BLaER1 treated with 17β-estradiol and CSF1 and Interleukin-3, amounts not matched to agents 10 nM and 100 nM (cell line): ENCODE data around the gene TRAF7.

ENCODE experiments used
- H3K27ac ChIP-seq, 11 experiments: shearing (Covaris generic); formaldehyde crosslinking; 2 replicates each; pipeline ENCODE4 v1.8.1; 2022
- H3K27me3 ChIP-seq, 11 experiments: shearing (Covaris generic); formaldehyde crosslinking; 2 replicates each; pipeline ENCODE4 v1.8.1; 2022
- H3K36me3 ChIP-seq, 11 experiments: shearing (Covaris generic); formaldehyde crosslinking; 2 replicates each; pipeline ENCODE4 v1.8.1; 2022
- H3K4me1 ChIP-seq, 10 experiments: shearing (Covaris generic); formaldehyde crosslinking; 2 replicates each; pipeline ENCODE4 v1.8.1; 2022
- H3K4me2 ChIP-seq, 11 experiments: shearing (Covaris generic); formaldehyde crosslinking; 2 replicates each; pipeline ENCODE4 v1.8.1; 2022
- H3K4me3 ChIP-seq, 10 experiments: shearing (Covaris generic); formaldehyde crosslinking; 2 replicates each; pipeline ENCODE4 v1.8.1; 2022
- H3K9ac ChIP-seq, 11 experiments: shearing (Covaris generic); formaldehyde crosslinking; 2 replicates each; pipeline ENCODE4 v1.8.1; 2022
- H3K9me3 ChIP-seq, 11 experiments: shearing (Covaris generic); formaldehyde crosslinking; replicated peaks in 1 of 11; 2 replicates each; pipeline ENCODE4 v1.8.1; 2022
- H4K20me1 ChIP-seq, 11 experiments: shearing (Covaris generic); formaldehyde crosslinking; 2 replicates each; pipeline ENCODE4 v1.8.1; 2022
- Cebpa-rat ChIP-seq, 11 experiments: shearing (Covaris generic); IDR thresholded peaks; 2 replicates each; pipeline ENCODE4 v1.8.1; 2022

TRAF7 gene

GRCh38 chr16:2184346-2184745 is 28.8 kb downstream of the TRAF7 start:
- Histone ChIP-seq H3K27ac (peak overlapping the region in 3 of 11 experiments; percentile 31 to 70 (median 57); a peak in 2 of 22 replicates), H3K4me1 (peaks cover 19 to 53% (median 40%) of the 10 kb centered on the region in 10 experiments; a peak in 19 of 20 replicates), H3K4me3 (peak overlapping the region in 2 of 10 experiments; percentile 25 to 57; a peak in 1 of 20 replicates), H3K4me2 (peak overlapping the region; percentile 70 to 93 (median 86)), H3K36me3 (peaks cover 0 to 5% (median 0%) of the 10 kb centered on the region in 11 experiments; a peak in 3 of 22 replicates), H3K9me3 (no peaks in the 10 kb centered on the region), H3K9ac (peak overlapping the region in 5 of 11 experiments; percentile 32 to 66 (median 61); a peak in 4 of 22 replicates), H3K27me3 (no peaks in the 10 kb centered on the region; a peak in 1 of 22 replicates), H4K20me1 (peaks cover 0 to 72% (median 37%) of the 10 kb centered on the region in 11 experiments; a peak in 16 of 22 replicates)
- no peak for TF ChIP-seq Cebpa-rat (IDR thresholded peaks at IDR 0.05)

DNA sequence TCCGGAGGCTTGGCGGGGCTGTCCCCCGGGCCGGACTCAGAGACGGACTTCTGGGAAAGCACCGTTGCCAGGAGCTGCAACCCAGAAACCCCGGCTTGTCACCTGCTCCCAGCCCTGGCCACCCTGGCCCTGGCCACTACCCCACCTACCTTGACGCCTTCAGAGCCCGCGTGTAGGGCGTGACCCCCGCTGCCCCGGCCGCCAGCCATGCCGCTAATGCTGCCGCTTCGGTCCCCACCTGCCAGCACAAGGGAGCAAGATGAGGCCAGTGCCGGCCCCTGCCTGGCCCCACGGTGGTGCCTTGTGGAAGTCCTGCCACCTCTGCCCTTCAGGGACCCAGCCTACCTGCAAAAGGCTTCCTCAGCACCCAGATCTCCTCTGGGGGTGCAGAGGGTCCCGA is 29.4 kb downstream of the TRAF7 start:
- Histone ChIP-seq H3K4me3 (no peak overlapping the region), H3K4me2 (peak overlapping the region in 7 of 11 experiments; percentile 16 to 93 (median 86); a peak in 13 of 22 replicates), H3K9ac (peak overlapping the region in 2 of 11 experiments; percentile 13 to 61; a peak in 1 of 22 replicates), H3K36me3 (peaks cover 0 to 3% (median 0%) of the 10 kb centered on the region in 11 experiments; a peak in 3 of 22 replicates), H3K27me3 (no peaks in the 10 kb centered on the region; a peak in 1 of 22 replicates), H3K9me3 (no peaks in the 10 kb centered on the region), H3K27ac (no peak overlapping the region), H4K20me1 (peaks cover 0 to 66% (median 37%) of the 10 kb centered on the region in 11 experiments; a peak in 16 of 22 replicates), H3K4me1 (peaks cover 19 to 53% (median 40%) of the 10 kb centered on the region in 10 experiments; a peak in 19 of 20 replicates)
- TF ChIP-seq Cebpa-rat (IDR thresholded peaks at IDR 0.05): no peak

DNA sequence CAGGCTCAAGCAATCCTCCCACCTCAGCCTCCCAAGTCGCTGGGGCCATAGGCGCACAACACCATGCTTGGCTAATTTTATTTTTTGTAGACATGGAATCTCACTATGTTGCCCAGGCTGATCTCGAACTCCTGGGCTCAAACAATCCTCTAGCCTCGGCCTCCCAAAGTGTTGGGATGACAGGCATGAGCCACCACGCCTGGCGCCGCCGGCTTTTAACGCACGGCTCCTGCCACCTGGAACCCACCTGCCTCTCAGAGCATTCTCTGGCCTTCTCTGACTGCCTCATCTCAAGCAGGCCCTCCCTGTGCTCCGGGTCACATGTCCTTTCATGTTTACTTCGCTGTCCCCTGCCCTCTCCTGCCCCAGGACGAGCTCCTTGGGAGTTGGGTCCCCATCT is 30.5 kb downstream of the TRAF7 start:
- no peaks in the 10 kb centered on the region for H3K9me3 ChIP-seq
- peak overlapping the region in 1 of 11 experiments; percentile 14; a peak in 1 of 22 replicates for H3K9ac ChIP-seq
- H3K36me3 ChIP-seq: no peaks in the 10 kb centered on the region; a peak in 1 of 22 replicates
- no peak overlapping the region for H3K4me3 ChIP-seq
- no peak overlapping the region for H3K4me2 ChIP-seq
- H3K4me1 ChIP-seq: peaks cover 19 to 58% (median 50%) of the 10 kb centered on the region in 10 experiments; a peak in 19 of 20 replicates
- peaks cover 0 to 8% (median 0%) of the 10 kb centered on the region in 11 experiments; a peak in 2 of 22 replicates for H3K27me3 ChIP-seq
- H4K20me1 ChIP-seq: peaks cover 0 to 61% (median 28%) of the 10 kb centered on the region in 11 experiments; a peak in 16 of 22 replicates
- no peak overlapping the region for H3K27ac ChIP-seq
- TF ChIP-seq Cebpa-rat (IDR thresholded peaks at IDR 0.05): no peak

GRCh38 chr16:2186505-2186904 is 30.9 kb downstream of the TRAF7 start:
- peaks cover 19 to 60% (median 51%) of the 10 kb centered on the region in 10 experiments; a peak in 19 of 20 replicates for H3K4me1 ChIP-seq
- peaks cover 0 to 8% (median 0%) of the 10 kb centered on the region in 11 experiments; a peak in 2 of 22 replicates for H3K27me3 ChIP-seq
- H3K4me3 ChIP-seq: no peak overlapping the region
- no peaks in the 10 kb centered on the region; a peak in 1 of 22 replicates for H3K36me3 ChIP-seq
- peaks cover 0 to 58% (median 28%) of the 10 kb centered on the region in 11 experiments; a peak in 16 of 22 replicates for H4K20me1 ChIP-seq
- H3K27ac ChIP-seq: no peak overlapping the region
- peak overlapping the region in 1 of 11 experiments; percentile 14; a peak in 1 of 22 replicates for H3K9ac ChIP-seq
- H3K9me3 ChIP-seq: no peaks in the 10 kb centered on the region
- no peak overlapping the region for H3K4me2 ChIP-seq
- no peak for TF ChIP-seq Cebpa-rat (IDR thresholded peaks at IDR 0.05)

DNA sequence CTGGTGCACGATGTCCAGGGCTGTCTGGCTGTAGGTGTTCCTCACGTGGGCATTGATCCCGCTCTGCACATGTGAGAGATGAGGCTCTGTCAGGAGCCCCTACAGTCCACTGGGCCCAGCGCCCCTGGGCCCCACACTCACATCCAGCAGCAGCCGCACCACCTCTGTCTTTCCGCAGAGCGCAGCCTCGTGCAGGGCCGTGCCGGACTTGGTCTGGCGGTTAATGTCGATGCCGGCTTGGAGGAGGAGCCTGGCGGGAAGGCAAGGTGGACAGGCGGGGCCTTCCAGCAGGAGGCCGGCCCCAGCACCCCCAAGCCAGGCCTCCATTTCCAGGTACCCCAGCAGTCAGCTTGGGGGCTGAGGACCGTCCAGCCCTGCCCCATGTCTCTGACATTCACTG is 31.6 kb downstream of the TRAF7 start:
- H3K27ac ChIP-seq: no peak overlapping the region
- H3K4me3 ChIP-seq: no peak overlapping the region
- no peak overlapping the region for H3K9ac ChIP-seq
- no peak for TF ChIP-seq Cebpa-rat (IDR thresholded peaks at IDR 0.05)
- H3K9me3 ChIP-seq: no peaks in the 10 kb centered on the region
- H3K4me2 ChIP-seq: no peak overlapping the region
- H3K4me1 ChIP-seq: peaks cover 16 to 60% (median 49%) of the 10 kb centered on the region in 10 experiments; a peak in 19 of 20 replicates
- H4K20me1 ChIP-seq: peaks cover 0 to 52% (median 26%) of the 10 kb centered on the region in 11 experiments; a peak in 16 of 22 replicates
- peaks cover 0 to 8% (median 0%) of the 10 kb centered on the region in 11 experiments; a peak in 2 of 22 replicates for H3K27me3 ChIP-seq
- no peaks in the 10 kb centered on the region; a peak in 1 of 22 replicates for H3K36me3 ChIP-seq

DNA sequence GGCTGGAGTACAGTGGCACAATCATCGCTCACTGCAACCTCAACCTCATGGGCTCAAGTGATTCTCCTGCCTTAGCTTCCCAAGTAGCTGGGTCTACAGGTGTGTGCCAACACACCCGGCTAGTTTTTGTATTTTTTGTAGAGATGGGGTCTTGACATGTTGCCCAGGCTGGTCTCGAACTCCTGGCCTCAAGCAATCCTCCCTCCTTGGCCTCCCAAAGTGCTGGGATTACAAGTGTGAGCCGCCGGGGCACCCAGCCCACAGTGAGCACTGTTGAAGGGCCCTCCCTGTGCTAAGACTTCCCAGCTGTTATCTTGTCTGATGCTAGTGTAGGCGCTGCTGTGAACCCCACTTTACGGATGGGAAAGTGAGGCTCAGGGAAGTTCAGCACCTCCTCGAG is 32.8 kb downstream of the TRAF7 start:
- Histone ChIP-seq H3K9ac (no peak overlapping the region), H3K9me3 (no peaks in the 10 kb centered on the region), H3K36me3 (no peaks in the 10 kb centered on the region), H3K4me3 (no peak overlapping the region), H4K20me1 (peaks cover 0 to 40% (median 14%) of the 10 kb centered on the region in 11 experiments; a peak in 16 of 22 replicates), H3K27ac (no peak overlapping the region), H3K4me1 (peaks cover 7 to 49% (median 37%) of the 10 kb centered on the region in 10 experiments; a peak in 19 of 20 replicates), H3K27me3 (peaks cover under 1 to 11% (median 2%) of the 10 kb centered on the region in 11 experiments; a peak in 19 of 22 replicates), H3K4me2 (no peak overlapping the region)
- TF ChIP-seq Cebpa-rat (IDR thresholded peaks at IDR 0.05): no peak

DNA sequence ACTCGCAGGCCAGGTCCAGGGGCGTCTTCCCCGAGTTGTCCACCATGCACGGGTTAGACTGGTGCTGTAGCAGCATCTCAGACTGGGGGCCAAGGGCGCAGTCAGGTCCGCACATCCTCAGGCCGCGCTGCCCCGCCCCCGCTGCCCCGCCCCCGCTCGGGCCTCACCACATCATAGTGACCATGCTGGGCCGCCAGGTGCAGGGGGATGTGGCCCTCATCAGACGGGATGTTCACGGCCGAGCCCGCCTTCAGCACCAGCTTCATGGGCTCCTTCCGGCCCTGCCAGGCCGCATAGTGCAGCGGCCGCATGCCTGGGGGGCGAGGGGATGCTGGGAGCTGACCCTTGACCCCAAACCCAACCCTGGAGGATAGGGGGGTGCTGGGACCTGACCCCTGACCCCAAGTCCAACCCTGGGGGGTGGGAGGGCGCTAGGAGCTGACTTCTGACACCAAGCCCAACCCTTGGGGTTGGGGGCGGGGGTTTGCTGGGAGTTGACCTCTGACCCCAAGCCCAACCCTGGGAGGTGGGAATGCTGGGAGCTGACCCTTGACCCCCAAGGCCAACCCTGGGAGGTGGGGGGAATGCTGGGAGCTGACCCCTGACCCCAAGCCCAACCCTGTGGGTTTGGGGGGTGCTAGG is 33.8 kb downstream of the TRAF7 start:
- Histone ChIP-seq H3K36me3 (no peaks in the 10 kb centered on the region), H3K4me1 (peaks cover 0 to 46% (median 29%) of the 10 kb centered on the region in 10 experiments; a peak in 18 of 20 replicates), H3K4me3 (no peak overlapping the region), H3K9ac (no peak overlapping the region), H3K27me3 (peaks cover 10 to 20% (median 12%) of the 10 kb centered on the region in 11 experiments), H3K4me2 (no peak overlapping the region), H3K9me3 (no peaks in the 10 kb centered on the region), H3K27ac (no peak overlapping the region), H4K20me1 (peaks cover 0 to 36% (median 15%) of the 10 kb centered on the region in 11 experiments; a peak in 14 of 22 replicates)
- TF ChIP-seq Cebpa-rat (IDR thresholded peaks at IDR 0.05): no peak

- H3K27ac ChIP-seq: no peak overlapping the region
Observed at GRCh38 chr16:2190002-2190658, 34.5 kb downstream of the TRAF7 start.

More at GRCh38 chr16:2190002-2190658, 34.5 kb downstream of the TRAF7 start:
- H3K36me3 ChIP-seq: no peaks in the 10 kb centered on the region
- peaks cover 18 to 28% (median 20%) of the 10 kb centered on the region in 11 experiments for H3K27me3 ChIP-seq
- peak overlapping the region in 10 of 11 experiments; percentile 5 to 93 (median 74); a peak in 18 of 22 replicates for H3K4me2 ChIP-seq
- H3K9ac ChIP-seq: peak overlapping the region in 7 of 11 experiments; percentile 21 to 61 (median 36); a peak in 8 of 22 replicates
- H3K4me3 ChIP-seq: no peak overlapping the region
- TF ChIP-seq Cebpa-rat (IDR thresholded peaks at IDR 0.05): no peak
- H3K9me3 ChIP-seq: no peaks in the 10 kb centered on the region
- peaks cover 4 to 46% (median 27%) of the 10 kb centered on the region in 10 experiments; a peak in 18 of 20 replicates for H3K4me1 ChIP-seq
- H4K20me1 ChIP-seq: peaks cover 0 to 36% (median 17%) of the 10 kb centered on the region in 11 experiments; a peak in 18 of 22 replicates
